Hepatocyte (in vitro differentiated cells): Measurements from ENCODE around the gene HEPHL1. TPM values are rescaled to one million over a fixed set of nuclear protein-coding genes. Genes with fewer than 3 reads are reported as not detected.

Experiments used
- DNase-seq: peaks from one replicate; pipeline ENCODE4 v3.0.0-alpha.2; 2016; ENCODE audit warnings: low spot score
- H2AFZ ChIP-seq: fragments of 200-600 bp; sonication (generic); 2 replicates; pipeline ENCODE4 v1.6.0; 2016; ENCODE audit warnings: antibody characterized with exemption, mild to moderate bottlenecking
- H3K27ac ChIP-seq: fragments of 200-600 bp; sonication (generic); 2 replicates; pipeline ENCODE4 v1.5.1; 2016; ENCODE audit warnings: mild to moderate bottlenecking
- H3K27me3 ChIP-seq: fragments of 200-600 bp; sonication (generic); 2 replicates; pipeline ENCODE4 v1.6.1; 2016
- H3K36me3 ChIP-seq: fragments of 200-600 bp; sonication (generic); replicated peaks from 2 replicates; pipeline ENCODE4 v1.5.1; 2016; ENCODE audit warnings: low read depth; ENCODE audit not compliant: insufficient read depth
- H3K4me1 ChIP-seq: fragments of 200-600 bp; sonication (generic); 2 replicates; pipeline ENCODE4 v1.5.1; 2016; ENCODE audit warnings: mild to moderate bottlenecking, moderate library complexity; ENCODE audit not compliant: insufficient read depth
- H3K4me2 ChIP-seq: fragments of 200-600 bp; sonication (generic); 2 replicates; pipeline ENCODE4 v1.6.0; 2016
- H3K4me3 ChIP-seq: fragments of 200-600 bp; sonication (generic); 2 replicates; pipeline ENCODE4 v1.5.1; 2016; ENCODE audit warnings: mild to moderate bottlenecking
- H3K79me2 ChIP-seq: fragments of 200-600 bp; sonication (generic); 2 replicates; pipeline ENCODE4 v1.6.0; 2017; ENCODE audit warnings: mild to moderate bottlenecking
- H3K9me2 ChIP-seq: fragments of 200-600 bp; sonication (generic); replicated peaks from 2 replicates; pipeline ENCODE4 v1.6.0; 2017; ENCODE audit warnings: mild to moderate bottlenecking; ENCODE audit not compliant: insufficient read depth
- H3K9me3 ChIP-seq: fragments of 200-600 bp; sonication (generic); 2 replicates; pipeline ENCODE4 v1.5.1; 2016; ENCODE audit warnings: low read depth, mild to moderate bottlenecking
- H4K20me1 ChIP-seq: fragments of 200-600 bp; sonication (generic); 2 replicates; pipeline ENCODE4 v1.6.0; 2016; ENCODE audit warnings: mild to moderate bottlenecking; ENCODE audit not compliant: insufficient read depth, poor library complexity, severe bottlenecking
- CTCF ChIP-seq: fragments of 200-600 bp; sonication (generic); IDR thresholded peaks from 2 replicates; pipeline ENCODE4 v1.5.1; 2016; ENCODE audit warnings: antibody characterized with exemption, mild to moderate bottlenecking; ENCODE audit not compliant: poor library complexity
- EZH2 ChIP-seq: fragments of 200-600 bp; sonication (generic); IDR thresholded peaks from 2 replicates; pipeline ENCODE4 v1.6.1; 2016; ENCODE audit warnings: antibody characterized with exemption, mild to moderate bottlenecking, borderline replicate concordance
- EZH2phosphoT487 ChIP-seq: fragments of 200-600 bp; sonication (generic); IDR thresholded peaks from one replicate; pipeline ENCODE4 v1.6.1; 2018; ENCODE audit warnings: antibody characterized with exemption, mild to moderate bottlenecking, low read depth, moderate library complexity; ENCODE audit not compliant: unreplicated experiment, severe bottlenecking
- WGBS: methylation state at CpG from one replicate; pipeline ENCODE4 v1.1.6; 2016; ENCODE audit warnings: low lambda C conversion rate; ENCODE audit errors: missing lambda C conversion rate; 5-methylcytosine and 5-hydroxymethylcytosine counted together
- polyA plus RNA-seq: library from polyadenylated mRNA; unstranded; fragments of >200 nt; fragmentation: Nextera tagmentation; extraction: Ambion mirVana; gene quantifications from 2 replicates; pipeline ENCODE4 v1.2.1, GENCODE V29; 2016
- total RNA-seq: library from RNA; depleted of rRNA; stranded (reverse); fragments of >200 nt; gene quantifications from 2 replicates; pipeline ENCODE4 v1.2.3, GENCODE V29; 2014

Gene HEPHL1
- total and polyA plus RNA-seq, 2 experiments from 2014 or later = 0.07 to 0.17 TPM

- DNase-seq = no peak
- H3K4me3 ChIP-seq = no peak overlapping the region
- H4K20me1 ChIP-seq = peaks cover 3% of the 10 kb centered on the region
- peaks cover 99% of the 10 kb centered on the region for H3K79me2 ChIP-seq
- H3K4me2 ChIP-seq = no peak overlapping the region
- WGBS = 78% methylated on average over 4 of the region's 4 CpGs
- H3K4me1 ChIP-seq = peaks cover 28% of the 10 kb centered on the region
- no peaks in the 10 kb centered on the region for H3K36me3 ChIP-seq
- H3K9me2 ChIP-seq = no peaks in the 10 kb centered on the region
- H3K27ac ChIP-seq = no peak overlapping the region
- no peaks in the 10 kb centered on the region for H3K9me3 ChIP-seq
- TF ChIP-seq EZH2phosphoT487 (no peak), CTCF (no peak), EZH2 (no peak)
- H3K27me3 ChIP-seq = no peaks in the 10 kb centered on the region
- no peak overlapping the region for H2AFZ ChIP-seq
Observed at GRCh38 chr11:94139416-94139815, 118.3 kb downstream of the HEPHL1 start.

GRCh38 chr11:94140154-94140655 is 119.1 kb downstream of the HEPHL1 start:
- 83% methylated on average over 2 of the region's 2 CpGs for WGBS
- H4K20me1 ChIP-seq = peaks cover 11% of the 10 kb centered on the region

GRCh38 chr11:94141511-94142307 is 120.6 kb downstream of the HEPHL1 start:
- Histone ChIP-seq H3K36me3 (no peaks in the 10 kb centered on the region), H3K4me1 (peaks cover 30% of the 10 kb centered on the region), H3K9me2 (no peaks in the 10 kb centered on the region), H2AFZ (no peak overlapping the region), H3K27ac (no peak overlapping the region), H4K20me1 (peaks cover 18% of the 10 kb centered on the region), H3K9me3 (no peaks in the 10 kb centered on the region), H3K4me2 (no peak overlapping the region), H3K4me3 (no peak overlapping the region), H3K79me2 (peaks cover 100% of the 10 kb centered on the region), H3K27me3 (no peaks in the 10 kb centered on the region)
- no peak for DNase-seq
- 73% methylated on average over 12 of the region's 12 CpGs for WGBS
- TF ChIP-seq EZH2phosphoT487 (no peak), EZH2 (no peak), CTCF (no peak)

More at GRCh38 chr11:94140154-94140655, 119.1 kb downstream of the HEPHL1 start:
- Histone ChIP-seq H3K79me2 (peaks cover 99% of the 10 kb centered on the region), H3K36me3 (no peaks in the 10 kb centered on the region), H3K4me2 (no peak overlapping the region), H3K27ac (no peak overlapping the region), H3K27me3 (no peaks in the 10 kb centered on the region), H2AFZ (no peak overlapping the region), H3K9me3 (no peaks in the 10 kb centered on the region), H3K4me1 (peaks cover 26% of the 10 kb centered on the region), H3K4me3 (no peak overlapping the region), H3K9me2 (no peaks in the 10 kb centered on the region)
- DNase-seq = no peak
- TF ChIP-seq CTCF (no peak), EZH2 (no peak)
